ENCODE data around the gene PPP2R5C.

Gene PPP2R5C

GRCh38 chr14:101858791-101859537 is 97.5 kb downstream of the PPP2R5C start:
- TF ChIP-seq CEBPB (IDR thresholded peaks at IDR 0.05) (no peak), EGR1 (IDR thresholded peaks at IDR 0.05) (no peak), USF1 (IDR thresholded peaks at IDR 0.05) (no peak)

- TF ChIP-seq TCF12 (IDR thresholded peaks at IDR 0.05; ENCODE audit: low read depth): no peak
- no peak for TF ChIP-seq TEAD4 (IDR thresholded peaks at IDR 0.05)
- no peak for TF ChIP-seq TAF1 (IDR thresholded peaks at IDR 0.05; ENCODE audit: low read depth)
- TF ChIP-seq NFIC (IDR thresholded peaks at IDR 0.05): no peak
- no peak for TF ChIP-seq USF1 (IDR thresholded peaks at IDR 0.05)
- no peak for TF ChIP-seq RAD21 (IDR thresholded peaks at IDR 0.05; ENCODE audit: low read depth)
Observed at GRCh38 chr14:101859538-101859902, 98.0 kb downstream of the PPP2R5C start.

- no peak for TF ChIP-seq RAD21 (IDR thresholded peaks at IDR 0.05; ENCODE audit: low read depth)
- no peak for TF ChIP-seq CREB1 (IDR thresholded peaks at IDR 0.05; ENCODE audit: low read depth)
- TF ChIP-seq FOXM1 (IDR thresholded peaks at IDR 0.05; ENCODE audit: borderline replicate concordance, low read depth): no peak
- TF ChIP-seq ZBTB7A (IDR thresholded peaks at IDR 0.05; ENCODE audit: low read depth): no peak
- TF ChIP-seq TCF12 (IDR thresholded peaks at IDR 0.05; ENCODE audit: low read depth): no peak
- TF ChIP-seq USF1 (IDR thresholded peaks at IDR 0.05): no peak
- TF ChIP-seq YY1 (IDR thresholded peaks at IDR 0.05; ENCODE audit: low read depth): no peak
Observed at GRCh38 chr14:101859958-101860357, 98.4 kb downstream of the PPP2R5C start.

GRCh38 chr14:101861464-101861863 is 100.0 kb downstream of the PPP2R5C start:
- TF ChIP-seq TAF1 (IDR thresholded peaks at IDR 0.05; ENCODE audit: low read depth): no peak

- TF ChIP-seq REST (IDR thresholded peaks at IDR 0.05; ENCODE audit: low read depth) (no peak), EGR1 (IDR thresholded peaks at IDR 0.05) (no peak), TCF12 (IDR thresholded peaks at IDR 0.05; ENCODE audit: low read depth) (no peak), CREB1 (IDR thresholded peaks at IDR 0.05; ENCODE audit: low read depth) (no peak), USF1 (IDR thresholded peaks at IDR 0.05) (no peak), EP300 (IDR thresholded peaks at IDR 0.05; ENCODE audit: borderline replicate concordance) (no peak), NFIC (IDR thresholded peaks at IDR 0.05) (no peak), TAF1 (IDR thresholded peaks at IDR 0.05; ENCODE audit: low read depth) (no peak), FOXM1 (IDR thresholded peaks at IDR 0.05; ENCODE audit: borderline replicate concordance, low read depth) (no peak), RAD21 (IDR thresholded peaks at IDR 0.05; ENCODE audit: low read depth) (no peak), YY1 (IDR thresholded peaks at IDR 0.05; ENCODE audit: low read depth) (no peak), ZBTB7A (IDR thresholded peaks at IDR 0.05; ENCODE audit: low read depth) (no peak), CEBPB (IDR thresholded peaks at IDR 0.05) (no peak), TEAD4 (IDR thresholded peaks at IDR 0.05) (no peak), MAX (IDR thresholded peaks at IDR 0.05) (no peak)
Observed at GRCh38 chr14:101862177-101862576, 100.7 kb downstream of the PPP2R5C start.

GRCh38 chr14:101862711-101863110 is 101.2 kb downstream of the PPP2R5C start:
- TF ChIP-seq NFIC (IDR thresholded peaks at IDR 0.05): no peak
- no peak for TF ChIP-seq CEBPB (IDR thresholded peaks at IDR 0.05)
- TF ChIP-seq CREB1 (IDR thresholded peaks at IDR 0.05; ENCODE audit: low read depth): no peak

GRCh38 chr14:101865288-101865687 is 103.8 kb downstream of the PPP2R5C start:
- no peak for TF ChIP-seq TCF12 (IDR thresholded peaks at IDR 0.05; ENCODE audit: low read depth)
- no peak for TF ChIP-seq MAX (IDR thresholded peaks at IDR 0.05)
- TF ChIP-seq CREB1 (IDR thresholded peaks at IDR 0.05; ENCODE audit: low read depth): no peak
- TF ChIP-seq REST (IDR thresholded peaks at IDR 0.05; ENCODE audit: low read depth): no peak
- TF ChIP-seq CEBPB (IDR thresholded peaks at IDR 0.05): no peak
